ENCODE measurements around the gene NPFF.

DNA sequence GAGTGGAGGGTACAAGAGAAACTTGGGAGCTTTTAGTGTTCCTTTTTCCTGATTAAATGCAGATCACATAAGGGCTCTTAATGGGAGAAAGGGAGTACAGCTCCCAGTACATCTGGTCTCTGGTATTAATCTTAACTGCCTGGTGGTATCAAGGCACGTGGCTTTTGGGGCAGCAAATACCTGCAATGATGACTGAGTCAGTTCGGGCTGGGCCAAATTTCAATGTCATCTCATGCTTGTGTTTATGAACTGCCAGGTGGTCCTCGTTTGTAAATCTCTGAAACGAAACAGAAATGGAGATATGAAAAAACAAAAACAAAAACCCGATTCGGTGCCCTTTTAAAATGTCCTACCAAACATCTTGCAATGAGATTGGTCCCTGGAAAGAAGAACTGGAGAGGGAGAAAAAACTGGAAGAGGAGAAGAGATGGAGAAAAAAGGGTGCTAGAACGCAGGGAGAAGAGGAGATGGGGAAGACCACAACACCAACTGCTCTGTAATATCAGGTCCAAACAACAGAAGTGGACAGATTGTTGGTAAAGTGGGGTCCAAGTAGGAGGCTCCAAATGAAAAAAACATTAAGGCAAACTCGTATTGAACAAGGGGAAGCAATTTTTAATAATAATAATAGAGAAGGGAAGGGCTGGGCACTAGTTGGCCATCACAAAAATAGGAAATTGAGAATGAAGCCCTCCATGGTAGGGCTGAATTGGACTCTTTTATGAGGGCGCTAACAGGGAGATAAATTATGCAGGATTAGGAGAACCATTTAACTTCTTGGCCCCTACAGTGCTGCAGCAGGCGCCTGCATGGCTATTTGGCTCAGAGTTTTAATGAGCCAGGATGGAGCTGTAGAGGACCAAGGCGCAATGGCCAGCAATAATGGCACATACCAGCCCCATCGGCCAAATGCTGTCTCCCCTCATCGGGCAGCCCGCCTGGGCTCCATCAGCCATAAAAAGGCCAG is 45.4 kb upstream of the NPFF start:
- no peak for TF ChIP-seq EP300 (IDR thresholded peaks at IDR 0.05)
- no peak for TF ChIP-seq POLR2AphosphoS5 (IDR thresholded peaks at IDR 0.05)
- TF ChIP-seq POLR2A (IDR thresholded peaks at IDR 0.05) = no peak
- no peak for TF ChIP-seq CTCF (IDR thresholded peaks at IDR 0.05)

Measured in upper lobe of left lung (tissue), 4 donors.